Left lobe of liver (tissue), 2 donors: ENCODE measurements around the gene GRHL3. TPM values are rescaled to one million over a fixed set of nuclear protein-coding genes. Genes with fewer than 3 reads are reported as not detected.

Experiments used
- ATAC-seq: fragments of 200-7000 bp; cut with Tn5 transposase; one replicate; pipeline ENCODE4 v1.9.1; 2020; ENCODE audit warnings: mild to moderate bottlenecking, moderate library complexity
- DNase-seq: peaks from one replicate; pipeline ENCODE4 v3.0.0-alpha.2; 2020; ENCODE audit warnings: low spot score
- total RNA-seq: library from RNA; stranded (reverse); gene quantifications from one replicate; pipeline ENCODE4 v1.2.1, GENCODE V29; 2021
- donor health status: DM: no; HTN: no; CAD: no; lungs with moderate emphysema.
- donor health status: DM: no; HTN: yes; CAD: no.

Gene GRHL3
- total RNA-seq, 1 donor from 2014 or later: 0.40 TPM

- ATAC-seq (peak; percentile 84), DNase-seq (peak; percentile 70)
Measured at GRCh38 chr1:24391882-24392603, 72.9 kb downstream of the GRHL3 start.

- DNase-seq: no peak
- no peak for ATAC-seq
Measured at GRCh38 chr1:24392604-24392946, 73.4 kb downstream of the GRHL3 start.

- DNase-seq: no peak
- no peak for ATAC-seq
Measured at GRCh38 chr1:24392982-24393650, 74.0 kb downstream of the GRHL3 start.

GRCh38 chr1:24393892-24394291 is 74.7 kb downstream of the GRHL3 start:
- ATAC-seq (no peak), DNase-seq (no peak)

GRCh38 chr1:24400065-24400464 is 80.9 kb downstream of the GRHL3 start:
- no peak for ATAC-seq
- DNase-seq: no peak

GRCh38 chr1:24403806-24404205 is 84.6 kb downstream of the GRHL3 start:
- ATAC-seq: no peak
- no peak for DNase-seq

Other genes with a start within 250 kb of the GRHL3 start
- 0.08 TPM for gene MYOM3, start 207.2 kb upstream of the GRHL3 start, total RNA-seq
- gene IL22RA1, start 176.2 kb upstream of the GRHL3 start, total RNA-seq: 2.9 TPM
- 4.5 TPM for gene IFNLR1, start 132.1 kb upstream of the GRHL3 start, total RNA-seq
- 1.1 TPM for gene STPG1, start 94.4 kb downstream of the GRHL3 start, total RNA-seq
- gene NIPAL3, start 96.4 kb downstream of the GRHL3 start, total RNA-seq: 6.3 TPM
- gene RCAN3, start 183.5 kb downstream of the GRHL3 start, total RNA-seq: 2.9 TPM
- 1.0 TPM for gene NCMAP, start 236.7 kb downstream of the GRHL3 start, total RNA-seq